Endothelial cell of umbilical vein (primary cell): ENCODE data around the gene LRFN3. TPM values are rescaled to one million over a fixed set of nuclear protein-coding genes. Genes with fewer than 3 reads are reported as not detected.

Experiments used
- BruUV-seq: library from RNA; stranded (reverse); fragments of 400-500 nt; replicated peaks from 2 replicates; lab custom pipeline; 2021; lab: Mats Ljungman, UMichigan
- CTCF ChIA-PET: fragments of 300-600, 350-600 bp; sonication (Branson Sonifier 250); formaldehyde crosslinking; loops from one replicate; lab custom pipeline; 2021; ENCODE audit warnings: antibody characterized with exemption, inconsistent platforms; lab: Charles Lee
- POLR2A ChIA-PET: fragments of 300-600, 350-600 bp; sonication (Branson Sonifier 250); formaldehyde crosslinking; loops from one replicate; lab custom pipeline; 2021; ENCODE audit warnings: antibody characterized with exemption, inconsistent platforms; lab: Charles Lee
- DNase-seq: peaks from one replicate; pipeline ENCODE4 v3.0.0-alpha.2; 2011; ENCODE audit warnings: low read depth, low spot score
- FAIRE-seq: peaks from 2 replicates; lab custom pipeline; 2011; peaks lifted over from hg19 to GRCh38; lab: Jason Lieb, UNC
- H2AFZ ChIP-seq: 2 replicates; pipeline ENCODE4 v1.6.0; 2012; ENCODE audit warnings: low read depth, low read length, control low read depth, inconsistent platforms
- H3K27ac ChIP-seq: 2 replicates; pipeline ENCODE4 v1.5.1; 2011; ENCODE audit warnings: low read depth, mild to moderate bottlenecking, control low read depth, low read length, moderate library complexity; ENCODE audit not compliant: insufficient read depth
- H3K27me3 ChIP-seq, 2 experiments: 2 replicates each; pipeline versions ENCODE4 v1.6.0 to v1.6.1; 2011; ENCODE audit warnings: low read length in 2 of 2, mixed read lengths in 1 of 2; ENCODE audit not compliant: control insufficient read depth in 2 of 2, insufficient read depth in 2 of 2
- H3K36me3 ChIP-seq, 2 experiments: 2 replicates in 1 of 2; 3 replicates in 1 of 2; pipeline ENCODE4 v1.5.1; 2011; ENCODE audit warnings: low read length in 2 of 2, mild to moderate bottlenecking in 1 of 2, moderate library complexity in 1 of 2; ENCODE audit not compliant: control insufficient read depth in 2 of 2, insufficient read depth in 2 of 2; ENCODE audit errors: extremely low read depth in 1 of 2
- H3K4me1 ChIP-seq: 3 replicates; pipeline ENCODE4 v1.5.1; 2011; ENCODE audit warnings: mild to moderate bottlenecking, low read length; ENCODE audit not compliant: control insufficient read depth, insufficient read depth; ENCODE audit errors: extremely low read depth
- H3K4me2 ChIP-seq: 2 replicates; pipeline ENCODE4 v1.6.1; 2011; ENCODE audit warnings: low read length, control low read depth, mixed read lengths; ENCODE audit not compliant: insufficient read depth
- H3K4me3 ChIP-seq, 3 experiments: fragments of 200-600 bp in 1 of 3; sonication (generic), shearing (Covaris generic) in 1 of 3; replicated peaks in 1 of 3; 2 replicates each; pipeline ENCODE4 v1.5.1; 2011 to 2016; ENCODE audit warnings: control low read depth in 3 of 3, low read length in 3 of 3, mild to moderate bottlenecking in 2 of 3, inconsistent platforms in 1 of 3, low read depth in 1 of 3, moderate library complexity in 1 of 3; ENCODE audit not compliant: insufficient read depth in 1 of 3
- H3K79me2 ChIP-seq: 2 replicates; pipeline ENCODE4 v1.6.0; 2012; ENCODE audit warnings: low read length, inconsistent platforms; ENCODE audit not compliant: control insufficient read depth, insufficient read depth
- H3K9ac ChIP-seq: replicated peaks from 2 replicates; pipeline ENCODE3; 2011; ENCODE audit warnings: low read length, control low read depth; ENCODE audit not compliant: insufficient read depth; ENCODE audit errors: extremely low read depth
- H3K9me1 ChIP-seq: replicated peaks from 3 replicates; pipeline ENCODE4 v1.6.0; 2011; ENCODE audit warnings: mild to moderate bottlenecking, low read length; ENCODE audit not compliant: control insufficient read depth, insufficient read depth; ENCODE audit errors: extremely low read depth
- H3K9me3 ChIP-seq: replicated peaks from 2 replicates; pipeline ENCODE4 v1.5.1; 2012; ENCODE audit warnings: low read length, inconsistent platforms; ENCODE audit not compliant: control insufficient read depth, insufficient read depth
- H4K20me1 ChIP-seq: replicated peaks from 2 replicates; pipeline ENCODE3; 2011; ENCODE audit warnings: mild to moderate bottlenecking, low read length; ENCODE audit not compliant: control insufficient read depth, insufficient read depth; ENCODE audit errors: extremely low read depth
- CTCF ChIP-seq, 2 donors: IDR thresholded peaks; 1 replicate in 1 of 2; 2 replicates in 1 of 2; pipeline ENCODE4 v1.5.1; 2011; ENCODE audit warnings: low read length in 2 of 2, mild to moderate bottlenecking in 2 of 2, moderate library complexity in 2 of 2, control low read depth in 1 of 2, inconsistent platforms in 1 of 2, low read depth in 1 of 2; ENCODE audit not compliant: insufficient read depth in 1 of 2; ENCODE audit errors: extremely low read depth in 1 of 2
- EZH2 ChIP-seq: IDR thresholded peaks from 2 replicates; pipeline ENCODE4 v1.6.1; 2012; ENCODE audit warnings: borderline replicate concordance, low read depth, mild to moderate bottlenecking, moderate library complexity, low read length, inconsistent platforms; ENCODE audit not compliant: severe bottlenecking
- FOS ChIP-seq: IDR thresholded peaks from 2 replicates; pipeline ENCODE4 v1.6.1; 2011; ENCODE audit warnings: mild to moderate bottlenecking, low read length, moderate library complexity, borderline replicate concordance; ENCODE audit not compliant: insufficient read depth
- GATA2 ChIP-seq: IDR thresholded peaks from 2 replicates; pipeline ENCODE4 v1.7.0; 2011; ENCODE audit warnings: low read depth, mild to moderate bottlenecking, moderate library complexity, mixed read lengths, low read length; ENCODE audit not compliant: insufficient read length, insufficient read depth
- JUN ChIP-seq: IDR thresholded peaks from 2 replicates; pipeline ENCODE4 v1.6.1; 2011; ENCODE audit warnings: borderline replicate concordance, low read depth; ENCODE audit not compliant: insufficient read length, insufficient read depth
- MAX ChIP-seq: IDR thresholded peaks from 2 replicates; pipeline ENCODE4 v1.6.1; 2011; ENCODE audit not compliant: insufficient read depth, insufficient read length
- MYC ChIP-seq: IDR thresholded peaks from one replicate; pipeline ENCODE4 v1.6.1; 2011; ENCODE audit warnings: mild to moderate bottlenecking, low read depth, low read length
- POLR2A ChIP-seq: IDR thresholded peaks from 2 replicates; pipeline ENCODE4 v1.6.1; 2012; ENCODE audit warnings: low read depth, mild to moderate bottlenecking, control low read depth, low read length
- dilution Hi-C: fragments of 300-500 bp; cut with MboI; formaldehyde crosslinking; loops from one replicate; pipeline ENCODE4 v1.15.0; 2019; ENCODE audit warnings: low sequenced_read_pairs; ENCODE audit not compliant: extremely low pct_ligation_motif_present
- intact Hi-C: fragments of 100-400 bp; cut with micrococcal nuclease; formaldehyde crosslinking; loops from one replicate; pipeline ENCODE4 v1.10.0; 2022
- polyA plus RNA-seq, 4 experiments: library from polyadenylated mRNA; depleted of rRNA in 3 of 4; stranded (reverse) in 3 of 4; unstranded in 1 of 4; fragments of >200 nt; gene quantifications; 2 replicates each; pipeline versions ENCODE4 v1.2.1 to v1.2.3, GENCODE V29; 2011 to 2012; ENCODE audit warnings: missing spikeins in 1 of 4
- total RNA-seq: library from RNA; stranded (reverse); gene quantifications from 2 replicates; pipeline ENCODE4 v1.2.3, GENCODE V29; 2021

LRFN3 gene
- total and polyA plus RNA-seq, 2 donors (not counting 3 experiments of a cell fraction or from before 2014, with no cell fraction given): 4.1 to 15.9 TPM

GRCh38 chr19:35895911-35896642 is 40.1 kb upstream of the LRFN3 start:
- no peak overlapping the region for H2AFZ ChIP-seq
- H3K36me3 ChIP-seq: peaks cover 0 to 10% of the 10 kb centered on the region in 2 experiments
- no TSS peak for BruUV-seq
- no peak overlapping the region for H3K4me2 ChIP-seq
- TF ChIP-seq POLR2A: no peak
- TF ChIP-seq EZH2: no peak
- TF ChIP-seq GATA2: no peak
- no peak for TF ChIP-seq MAX
- no peak for TF ChIP-seq FOS
- TF ChIP-seq JUN: no peak
- TF ChIP-seq CTCF (IDR thresholded peaks at IDR 0.05; ENCODE audit: extremely low read depth in 1 of 2, insufficient read depth in 1 of 2, low read depth in 1 of 2, low read length in 2 of 2): no peak
- no peak for TF ChIP-seq MYC
- peaks cover 2% of the 10 kb centered on the region for H3K79me2 ChIP-seq
- no peak for DNase-seq
- dilution Hi-C loops (no loop called here), intact Hi-C loops (no loop called here)
- H3K9me3 ChIP-seq: no peaks in the 10 kb centered on the region
- no peaks in the 10 kb centered on the region for H3K9me1 ChIP-seq
- H3K4me3 ChIP-seq: no peak overlapping the region
- H3K9ac ChIP-seq: no peak overlapping the region
- H4K20me1 ChIP-seq: no peaks in the 10 kb centered on the region
- H3K4me1 ChIP-seq: peaks cover 14% of the 10 kb centered on the region
- no peak overlapping the region for H3K27ac ChIP-seq
- no peaks in the 10 kb centered on the region for H3K27me3 ChIP-seq
- ChIA-PET CTCF (no interaction called here), POLR2A (no interaction called here)
- FAIRE-seq: no peak
